Neural cell (in vitro differentiated cells): Measurements from ENCODE around the gene CHRM5. TPM values are rescaled to one million over a fixed set of nuclear protein-coding genes. Genes with fewer than 3 reads are reported as not detected.

ENCODE experiments used
- H2AFZ ChIP-seq: fragments of 200-600, 300-800 bp; sonication (generic), shearing (Covaris generic); 2 replicates; pipeline ENCODE4 v1.6.0; 2014; ENCODE audit warnings: low read depth, mild to moderate bottlenecking, antibody characterized with exemption, low read length, moderate library complexity
- H3F3A ChIP-seq: fragments of 200-600 bp; shearing (Covaris generic); 2 replicates; pipeline ENCODE4 v1.6.1; 2016; ENCODE audit warnings: mild to moderate bottlenecking, moderate library complexity, mixed read lengths, antibody characterized with exemption, low read length; ENCODE audit not compliant: insufficient read depth, poor library complexity, severe bottlenecking
- H3K27ac ChIP-seq: fragments of 200-600, 300-800 bp; sonication (generic), shearing (Covaris generic); 2 replicates; pipeline ENCODE4 v1.5.1; 2014; ENCODE audit warnings: mild to moderate bottlenecking, low read length, moderate library complexity
- H3K27me3 ChIP-seq: fragments of 300-800, 200-600 bp; sonication (generic), shearing (Covaris generic); 2 replicates; pipeline ENCODE4 v1.6.0; 2014; ENCODE audit warnings: mild to moderate bottlenecking, low read depth, low read length, moderate library complexity; ENCODE audit not compliant: insufficient read depth
- H3K36me3 ChIP-seq: fragments of 300-800, 200-600 bp; sonication (generic), shearing (Covaris generic); 2 replicates; pipeline ENCODE4 v1.5.1; 2014; ENCODE audit warnings: mild to moderate bottlenecking, antibody characterized with exemption, low read length, moderate library complexity; ENCODE audit not compliant: insufficient read depth
- H3K4me2 ChIP-seq: fragments of 300-800, 200-600 bp; sonication (generic), shearing (Covaris generic); 2 replicates; pipeline ENCODE4 v1.6.0; 2014; ENCODE audit warnings: mild to moderate bottlenecking, low read length
- H3K4me3 ChIP-seq: fragments of 300-800, 200-600 bp; sonication (generic), shearing (Covaris generic); 2 replicates; pipeline ENCODE4 v1.5.1; 2014; ENCODE audit warnings: mild to moderate bottlenecking, low read length, moderate library complexity
- H3K79me2 ChIP-seq: fragments of 200-600 bp; shearing (Covaris generic); replicated peaks from 2 replicates; pipeline ENCODE4 v1.6.0; 2014; ENCODE audit warnings: mild to moderate bottlenecking, low read length, moderate library complexity; ENCODE audit not compliant: insufficient read depth
- H3K9ac ChIP-seq: fragments of 300-800, 200-600 bp; sonication (generic), shearing (Covaris generic); 2 replicates; pipeline ENCODE4 v1.6.1; 2016; ENCODE audit warnings: mild to moderate bottlenecking, low read length, mixed read lengths
- H3K9me2 ChIP-seq: fragments of 200-600 bp; shearing (Covaris generic); 2 replicates; pipeline ENCODE4 v1.6.1; 2016; ENCODE audit warnings: mild to moderate bottlenecking, low read length, mixed read lengths; ENCODE audit not compliant: insufficient read depth
- H3K9me3 ChIP-seq: fragments of 200-600, 300-800 bp; sonication (generic), shearing (Covaris generic); 2 replicates; pipeline ENCODE4 v1.6.1; 2016; ENCODE audit warnings: mild to moderate bottlenecking, mixed run types, low read length, moderate library complexity, mixed read lengths
- H4K20me1 ChIP-seq: fragments of 200-600 bp; shearing (Covaris generic); 2 replicates; pipeline ENCODE4 v1.6.1; 2016; ENCODE audit warnings: mild to moderate bottlenecking, mixed run types; ENCODE audit not compliant: insufficient read depth
- EP300 ChIP-seq: fragments of 450-650 bp; conservative IDR thresholded peaks from 2 replicates; pipeline ENCODE4 v1.6.1; 2014; ENCODE audit warnings: antibody characterized with exemption, mild to moderate bottlenecking, moderate library complexity; ENCODE audit not compliant: poor library complexity, severe bottlenecking
- EZH2 ChIP-seq: fragments of 200-600, 300-800 bp; shearing (Covaris generic), sonication (generic); IDR thresholded peaks from 2 replicates; pipeline ENCODE4 v1.6.1; 2014; ENCODE audit warnings: antibody characterized with exemption, low read length, borderline replicate concordance, mild to moderate bottlenecking; ENCODE audit not compliant: insufficient read depth, poor library complexity, severe bottlenecking
- MXI1 ChIP-seq: fragments of 450-650 bp; conservative IDR thresholded peaks from 2 replicates; pipeline ENCODE4 v1.6.1; 2014; ENCODE audit warnings: antibody characterized with exemption, mild to moderate bottlenecking; ENCODE audit not compliant: poor library complexity, severe bottlenecking
- POLR2AphosphoS5 ChIP-seq: IDR thresholded peaks from 2 replicates; pipeline ENCODE4 v1.6.1; 2012
- RAD21 ChIP-seq: fragments of 450-650 bp; conservative IDR thresholded peaks from 2 replicates; pipeline ENCODE4 v1.6.1; 2014; ENCODE audit warnings: antibody characterized with exemption, mild to moderate bottlenecking, moderate library complexity
- SMC3 ChIP-seq: fragments of 450-650 bp; conservative IDR thresholded peaks from 2 replicates; pipeline ENCODE4 v1.6.1; 2014; ENCODE audit warnings: antibody characterized with exemption, mild to moderate bottlenecking, moderate library complexity; ENCODE audit not compliant: poor library complexity
- TAF1 ChIP-seq: IDR thresholded peaks from 2 replicates; pipeline ENCODE4 v1.6.1; 2012; ENCODE audit warnings: low read depth
- polyA plus RNA-seq: library from polyadenylated mRNA; depleted of rRNA; stranded (reverse); fragments of >200 nt; gene quantifications from 2 replicates; pipeline ENCODE4 v1.2.3, GENCODE V29; 2014
- TF ChIP-seq, protein P1 (sequence below): IDR thresholded peaks from 2 replicates; pipeline ENCODE4 v1.6.1; 2012; ENCODE audit warnings: borderline replicate concordance
- TF ChIP-seq, protein P2 (sequence below): fragments of 450-650 bp; IDR thresholded peaks from 2 replicates; pipeline ENCODE4 v1.5.1; 2014; ENCODE audit warnings: antibody characterized with exemption, mild to moderate bottlenecking, moderate library complexity; ENCODE audit not compliant: poor library complexity, severe bottlenecking

Gene CHRM5
- polyA plus RNA-seq, 1 donor from 2014 or later: 3.9 TPM

DNA sequence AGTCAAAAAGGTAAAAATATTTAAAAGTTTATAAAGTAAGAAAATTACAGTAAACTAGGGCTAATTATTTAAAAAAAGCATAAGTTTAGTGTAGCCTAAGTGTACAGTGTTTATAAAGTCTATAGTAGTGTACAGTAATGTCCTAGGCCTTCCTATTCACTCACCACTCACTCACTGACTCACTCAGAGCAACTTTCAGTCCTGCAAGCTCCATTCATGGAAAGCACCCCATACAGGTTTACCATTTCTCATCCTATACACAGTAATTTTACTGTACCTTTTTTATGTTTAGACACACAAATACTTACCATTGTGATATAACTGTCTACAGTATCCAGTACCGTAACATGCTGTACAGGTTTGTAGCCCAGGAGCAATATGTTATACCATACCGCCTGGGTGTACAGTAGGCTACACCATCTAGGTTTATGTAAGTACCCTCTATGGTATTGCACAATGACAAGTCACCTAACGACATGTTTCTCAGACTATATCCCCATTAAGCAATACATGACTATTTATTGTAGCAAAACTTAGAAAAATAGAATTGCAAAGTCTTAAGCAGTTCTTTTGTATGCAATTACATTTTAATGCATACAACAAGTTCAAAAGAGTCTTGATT lies 51.2 kb downstream of the CHRM5 start:
- no peaks in the 10 kb centered on the region for H4K20me1 ChIP-seq
- no peaks in the 10 kb centered on the region for H3F3A ChIP-seq
- TF ChIP-seq TAF1: no peak
- TF ChIP-seq EP300: no peak
- no peak for TF ChIP-seq MXI1
- TF ChIP-seq, protein P1, sequence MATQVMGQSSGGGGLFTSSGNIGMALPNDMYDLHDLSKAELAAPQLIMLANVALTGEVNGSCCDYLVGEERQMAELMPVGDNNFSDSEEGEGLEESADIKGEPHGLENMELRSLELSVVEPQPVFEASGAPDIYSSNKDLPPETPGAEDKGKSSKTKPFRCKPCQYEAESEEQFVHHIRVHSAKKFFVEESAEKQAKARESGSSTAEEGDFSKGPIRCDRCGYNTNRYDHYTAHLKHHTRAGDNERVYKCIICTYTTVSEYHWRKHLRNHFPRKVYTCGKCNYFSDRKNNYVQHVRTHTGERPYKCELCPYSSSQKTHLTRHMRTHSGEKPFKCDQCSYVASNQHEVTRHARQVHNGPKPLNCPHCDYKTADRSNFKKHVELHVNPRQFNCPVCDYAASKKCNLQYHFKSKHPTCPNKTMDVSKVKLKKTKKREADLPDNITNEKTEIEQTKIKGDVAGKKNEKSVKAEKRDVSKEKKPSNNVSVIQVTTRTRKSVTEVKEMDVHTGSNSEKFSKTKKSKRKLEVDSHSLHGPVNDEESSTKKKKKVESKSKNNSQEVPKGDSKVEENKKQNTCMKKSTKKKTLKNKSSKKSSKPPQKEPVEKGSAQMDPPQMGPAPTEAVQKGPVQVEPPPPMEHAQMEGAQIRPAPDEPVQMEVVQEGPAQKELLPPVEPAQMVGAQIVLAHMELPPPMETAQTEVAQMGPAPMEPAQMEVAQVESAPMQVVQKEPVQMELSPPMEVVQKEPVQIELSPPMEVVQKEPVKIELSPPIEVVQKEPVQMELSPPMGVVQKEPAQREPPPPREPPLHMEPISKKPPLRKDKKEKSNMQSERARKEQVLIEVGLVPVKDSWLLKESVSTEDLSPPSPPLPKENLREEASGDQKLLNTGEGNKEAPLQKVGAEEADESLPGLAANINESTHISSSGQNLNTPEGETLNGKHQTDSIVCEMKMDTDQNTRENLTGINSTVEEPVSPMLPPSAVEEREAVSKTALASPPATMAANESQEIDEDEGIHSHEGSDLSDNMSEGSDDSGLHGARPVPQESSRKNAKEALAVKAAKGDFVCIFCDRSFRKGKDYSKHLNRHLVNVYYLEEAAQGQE: no peak
- TF ChIP-seq, protein P2, sequence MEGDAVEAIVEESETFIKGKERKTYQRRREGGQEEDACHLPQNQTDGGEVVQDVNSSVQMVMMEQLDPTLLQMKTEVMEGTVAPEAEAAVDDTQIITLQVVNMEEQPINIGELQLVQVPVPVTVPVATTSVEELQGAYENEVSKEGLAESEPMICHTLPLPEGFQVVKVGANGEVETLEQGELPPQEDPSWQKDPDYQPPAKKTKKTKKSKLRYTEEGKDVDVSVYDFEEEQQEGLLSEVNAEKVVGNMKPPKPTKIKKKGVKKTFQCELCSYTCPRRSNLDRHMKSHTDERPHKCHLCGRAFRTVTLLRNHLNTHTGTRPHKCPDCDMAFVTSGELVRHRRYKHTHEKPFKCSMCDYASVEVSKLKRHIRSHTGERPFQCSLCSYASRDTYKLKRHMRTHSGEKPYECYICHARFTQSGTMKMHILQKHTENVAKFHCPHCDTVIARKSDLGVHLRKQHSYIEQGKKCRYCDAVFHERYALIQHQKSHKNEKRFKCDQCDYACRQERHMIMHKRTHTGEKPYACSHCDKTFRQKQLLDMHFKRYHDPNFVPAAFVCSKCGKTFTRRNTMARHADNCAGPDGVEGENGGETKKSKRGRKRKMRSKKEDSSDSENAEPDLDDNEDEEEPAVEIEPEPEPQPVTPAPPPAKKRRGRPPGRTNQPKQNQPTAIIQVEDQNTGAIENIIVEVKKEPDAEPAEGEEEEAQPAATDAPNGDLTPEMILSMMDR: no peak
- TF ChIP-seq POLR2AphosphoS5: no peak
- TF ChIP-seq SMC3: no peak
- TF ChIP-seq EZH2: no peak
- no peak for TF ChIP-seq RAD21
- H2AFZ ChIP-seq: no peak overlapping the region
- no peaks in the 10 kb centered on the region for H3K9me2 ChIP-seq
- H3K4me3 ChIP-seq: no peak overlapping the region
- H3K9ac ChIP-seq: no peak overlapping the region
- no peaks in the 10 kb centered on the region for H3K27me3 ChIP-seq
- no peak overlapping the region for H3K4me2 ChIP-seq
- H3K79me2 ChIP-seq: no peaks in the 10 kb centered on the region
- H3K9me3 ChIP-seq: peaks cover 4% of the 10 kb centered on the region
- H3K36me3 ChIP-seq: no peaks in the 10 kb centered on the region
- H3K27ac ChIP-seq: no peak overlapping the region

GRCh38 chr15:34023907-34024306 lies 55.6 kb downstream of the CHRM5 start:
- Histone ChIP-seq H2AFZ (no peak overlapping the region), H3K9ac (no peak overlapping the region), H3K27ac (no peak overlapping the region), H3K27me3 (no peaks in the 10 kb centered on the region), H4K20me1 (no peaks in the 10 kb centered on the region), H3K79me2 (no peaks in the 10 kb centered on the region), H3K4me3 (no peak overlapping the region), H3K4me2 (no peak overlapping the region), H3K9me3 (peaks cover under 1% of the 10 kb centered on the region), H3K9me2 (no peaks in the 10 kb centered on the region), H3K36me3 (no peaks in the 10 kb centered on the region), H3F3A (no peaks in the 10 kb centered on the region)
- no peak for TF ChIP-seq TAF1
- TF ChIP-seq RAD21: no peak
- TF ChIP-seq, protein P2: no peak
- TF ChIP-seq, protein P1: no peak
- no peak for TF ChIP-seq MXI1
- no peak for TF ChIP-seq SMC3
- no peak for TF ChIP-seq EZH2
- no peak for TF ChIP-seq POLR2AphosphoS5
- TF ChIP-seq EP300: no peak
